GDM1 (cell line): ENCODE measurements around the gene HBG1.

Experiments
- DNase-seq: peaks from one replicate; lab custom pipeline; 2025; lab: John Stamatoyannopoulos, UW

HBG1 gene

DNA sequence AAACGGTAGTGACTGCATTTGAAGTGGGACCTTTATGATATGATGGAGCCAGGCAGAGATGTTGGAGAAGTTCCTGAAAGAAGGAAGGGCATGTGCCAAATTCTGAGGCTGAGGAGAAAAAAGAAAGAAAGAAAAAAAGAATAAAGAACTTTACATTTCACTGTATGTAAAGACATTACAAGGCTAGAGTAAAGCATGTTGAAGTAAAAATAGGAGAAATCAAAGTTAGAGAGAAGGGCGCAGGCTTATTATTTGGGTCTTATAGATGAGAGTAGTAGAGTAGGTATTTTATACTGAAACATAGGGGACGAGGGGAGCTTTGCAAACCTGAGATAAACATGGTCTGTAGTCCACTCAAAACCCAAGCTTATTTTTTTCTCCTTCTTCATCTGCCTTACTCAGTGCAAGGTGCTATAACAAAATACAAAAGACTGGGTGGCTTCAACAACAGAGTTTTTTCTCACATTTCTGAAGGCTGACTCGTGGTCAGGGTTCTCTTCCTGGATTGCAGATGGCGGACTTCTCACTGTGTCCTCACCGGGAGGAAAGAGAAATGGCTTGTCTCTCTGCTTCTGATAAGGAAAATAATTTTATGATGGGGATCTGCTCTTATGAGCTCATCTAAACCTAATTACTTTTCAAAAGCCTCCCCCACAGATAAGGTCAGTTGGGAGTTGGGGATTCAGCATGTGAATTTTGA, 2.7 kb downstream of the HBG1 start:
- no peak for DNase-seq

DNA sequence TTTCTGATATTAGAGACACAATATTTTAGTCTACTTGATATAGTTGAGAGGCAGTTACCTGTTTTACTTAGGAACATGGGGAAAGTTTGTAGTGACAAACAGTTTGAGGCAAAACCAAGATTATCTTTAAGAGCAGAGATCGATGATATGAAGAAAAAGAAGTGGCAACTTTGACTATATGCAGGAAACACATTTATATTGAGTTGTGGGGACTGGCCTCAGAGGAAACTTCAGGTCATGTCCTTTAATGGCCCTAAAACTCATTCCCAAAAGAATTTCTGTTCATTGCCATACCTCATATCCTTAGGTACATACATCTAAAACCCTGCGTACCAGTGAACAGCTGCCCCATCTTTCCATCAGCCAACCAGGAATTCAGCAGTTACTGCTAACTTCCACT, 4.5 kb downstream of the HBG1 start:
- no peak for DNase-seq

DNA sequence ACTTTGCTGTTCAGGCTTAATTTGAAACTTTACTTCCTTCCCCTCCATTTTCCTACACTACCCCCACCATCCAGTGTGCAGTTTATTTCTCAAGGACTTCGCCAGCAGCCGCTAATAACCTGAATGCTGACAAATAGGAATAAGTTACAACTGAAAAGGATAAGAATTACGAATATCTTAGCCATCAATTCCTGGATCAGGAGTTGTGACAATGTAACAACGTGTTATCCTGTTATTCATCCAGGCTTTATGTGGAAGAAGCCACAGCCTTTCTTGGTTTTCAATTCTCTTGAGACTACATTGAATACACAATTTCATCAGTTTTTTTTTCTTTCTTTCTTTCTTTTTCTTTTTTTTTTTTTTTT, 5.9 kb downstream of the HBG1 start:
- DNase-seq: no peak

DNA sequence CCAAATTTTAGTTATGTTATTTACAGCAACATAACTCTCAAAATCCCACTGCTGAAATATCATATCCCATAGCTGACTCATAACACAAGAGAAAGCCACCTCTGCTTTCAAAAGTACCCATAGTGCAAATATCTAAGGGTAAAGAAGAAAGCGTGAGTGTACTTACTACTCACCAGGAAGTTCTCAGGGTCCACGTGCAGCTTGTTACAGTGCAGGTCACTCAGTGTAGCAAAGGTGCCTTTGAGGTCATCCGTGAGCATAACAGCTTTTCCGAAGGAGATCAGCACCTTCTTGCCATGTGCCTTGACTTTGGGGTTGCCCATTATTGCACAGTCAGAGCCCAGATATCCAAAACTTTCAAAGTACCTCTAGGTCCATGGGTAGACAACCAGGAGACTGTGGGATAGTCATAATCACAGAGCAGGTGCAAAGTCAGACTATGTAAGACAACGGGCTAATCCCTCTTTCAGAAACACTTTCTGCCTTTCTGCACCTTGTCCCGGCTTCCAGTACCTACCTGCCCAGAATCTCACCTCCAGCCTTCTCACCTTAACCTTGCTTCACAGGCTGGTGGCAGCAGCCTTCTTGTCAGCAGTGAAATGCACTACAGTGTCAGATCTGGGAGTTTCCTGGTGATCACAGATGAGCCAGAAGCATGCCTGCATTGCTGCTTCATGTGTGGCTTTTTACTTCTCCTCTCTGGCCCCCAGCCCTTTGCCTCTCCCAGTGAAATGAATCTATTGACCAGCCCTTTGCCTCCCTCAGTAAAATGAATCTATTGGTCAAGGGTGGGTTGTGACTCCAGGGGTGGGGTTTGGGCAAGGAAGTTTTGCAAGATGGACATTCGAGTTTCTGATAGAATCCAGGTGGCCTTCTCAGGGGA, 6.5 kb downstream of the HBG1 start:
- DNase-seq: no peak

DNA sequence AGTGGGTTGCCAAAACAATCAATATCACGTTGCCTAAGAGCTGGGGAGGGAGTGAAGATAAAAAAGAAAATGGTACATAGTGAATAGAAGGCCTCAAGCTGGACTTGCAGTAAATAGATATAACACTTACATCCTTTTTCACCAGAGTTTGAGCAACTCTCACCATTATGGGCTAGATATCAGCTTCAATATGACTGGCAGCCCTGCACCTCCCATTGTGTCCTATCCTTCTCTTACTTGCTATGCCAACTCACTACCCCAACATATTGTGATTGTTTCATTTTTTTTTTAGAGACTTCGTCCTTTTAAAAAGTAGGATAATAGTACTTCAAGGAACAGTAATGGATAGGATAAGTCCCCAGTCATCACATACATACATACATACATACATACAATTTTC, 7.4 kb downstream of the HBG1 start:
- no peak for DNase-seq

DNA sequence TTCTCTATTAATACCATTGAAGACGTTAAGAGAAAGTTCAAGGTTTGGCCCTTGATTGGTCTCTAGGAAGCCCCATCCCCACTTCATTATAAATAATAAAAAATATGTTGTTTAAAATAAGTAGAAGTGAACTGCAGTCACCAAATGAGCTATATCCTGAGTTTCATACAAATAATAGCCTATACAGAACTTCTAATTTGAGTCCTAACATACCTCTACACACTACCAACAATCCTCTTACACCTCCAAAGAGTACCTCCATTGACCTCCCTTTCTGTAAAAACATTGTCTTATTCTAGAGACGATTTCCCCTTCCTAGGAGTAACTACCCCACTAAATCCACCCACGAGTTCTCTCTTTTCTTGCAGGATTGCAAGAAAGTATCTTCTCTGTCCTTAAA, 8.2 kb downstream of the HBG1 start:
- DNase-seq: no peak

DNA sequence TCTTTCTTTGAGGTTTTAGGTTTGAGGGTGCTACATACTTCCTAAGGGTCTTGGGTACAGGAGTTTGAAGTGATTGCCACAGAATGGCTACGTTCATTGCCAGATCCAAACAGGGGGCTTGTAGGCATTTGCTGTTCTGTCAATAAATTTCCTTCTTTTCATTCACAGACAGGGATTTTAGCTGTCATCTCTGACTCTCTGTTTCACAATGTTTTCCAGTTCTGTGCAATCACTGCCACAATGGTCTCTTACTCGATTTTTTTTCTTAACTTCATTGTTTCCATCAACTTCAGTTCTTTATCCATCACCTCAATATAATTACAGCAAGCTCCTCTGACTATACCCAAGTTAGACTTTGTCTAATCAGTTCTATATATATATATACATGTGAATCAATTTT, 9.2 kb downstream of the HBG1 start:
- DNase-seq: no peak

DNA sequence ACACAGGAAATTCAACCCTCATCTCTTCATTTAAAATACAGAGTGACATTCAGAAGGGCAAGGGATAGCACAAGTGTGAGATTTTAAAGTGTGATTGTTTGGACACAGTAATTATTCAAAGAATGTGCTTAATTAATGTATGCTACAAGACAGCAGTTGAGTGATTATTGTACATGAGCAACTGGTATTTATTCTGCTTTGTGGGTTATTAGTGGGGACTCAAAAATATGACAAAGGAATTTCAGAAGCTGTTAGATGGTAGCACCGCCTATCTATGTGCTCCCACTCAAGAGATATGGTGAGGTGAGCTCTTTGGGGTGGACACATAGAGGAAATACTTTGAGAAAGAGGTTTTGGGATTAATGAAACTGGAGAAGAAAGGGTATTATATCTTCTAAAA, 9.6 kb downstream of the HBG1 start:
- no peak for DNase-seq

DNA sequence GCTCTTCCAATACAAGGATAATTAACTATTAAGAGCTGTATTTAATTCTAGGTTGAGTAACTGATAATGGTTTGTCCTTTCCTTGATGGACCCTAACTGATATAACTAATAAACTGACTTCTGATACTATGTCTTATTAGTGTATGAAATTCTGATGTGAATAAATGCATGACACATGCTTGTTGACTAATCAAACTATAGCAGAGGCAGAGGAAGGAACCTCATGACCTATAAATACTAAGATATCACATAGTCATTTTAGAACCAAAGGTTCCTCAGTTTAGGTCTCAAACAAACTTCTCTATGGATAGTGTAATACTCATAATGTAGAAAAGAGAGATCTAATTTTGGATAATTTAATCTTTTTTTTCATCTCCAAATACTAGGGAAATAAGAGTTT, 10.6 kb downstream of the HBG1 start:
- no peak for DNase-seq

DNA sequence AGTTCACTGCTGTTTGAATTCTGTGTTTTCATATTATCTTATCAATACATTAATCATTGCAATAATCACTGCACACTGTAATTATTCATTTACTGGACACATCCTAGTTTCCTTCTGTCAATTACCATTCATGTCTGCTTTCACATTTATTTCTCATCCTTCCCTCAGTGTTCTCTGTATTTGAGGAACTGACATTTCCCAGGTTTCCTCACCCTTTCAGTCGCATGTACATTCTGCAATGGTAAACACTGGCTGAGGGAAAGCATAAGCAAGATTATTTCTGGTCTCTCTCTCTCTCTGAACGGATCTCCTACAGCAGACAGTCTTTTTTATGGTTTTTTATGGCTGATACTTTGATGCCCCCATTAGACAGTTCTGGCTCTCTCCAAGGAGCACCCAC, 11.2 kb downstream of the HBG1 start:
- DNase-seq: no peak

DNA sequence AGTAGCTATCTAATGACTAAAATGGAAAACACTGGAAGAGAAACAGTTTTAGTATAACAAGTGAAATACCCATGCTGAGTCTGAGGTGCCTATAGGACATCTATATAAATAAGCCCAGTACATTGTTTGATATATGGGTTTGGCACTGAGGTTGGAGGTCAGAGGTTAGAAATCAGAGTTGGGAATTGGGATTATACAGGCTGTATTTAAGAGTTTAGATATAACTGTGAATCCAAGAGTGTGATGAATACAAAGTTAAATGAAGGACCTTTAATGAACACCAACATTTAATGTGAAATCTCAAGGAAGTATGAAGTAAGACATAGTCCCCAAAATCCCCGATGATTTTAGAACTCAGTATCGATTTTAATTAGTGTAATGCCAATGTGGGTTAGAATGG, 12.2 kb downstream of the HBG1 start:
- DNase-seq: no peak

DNA sequence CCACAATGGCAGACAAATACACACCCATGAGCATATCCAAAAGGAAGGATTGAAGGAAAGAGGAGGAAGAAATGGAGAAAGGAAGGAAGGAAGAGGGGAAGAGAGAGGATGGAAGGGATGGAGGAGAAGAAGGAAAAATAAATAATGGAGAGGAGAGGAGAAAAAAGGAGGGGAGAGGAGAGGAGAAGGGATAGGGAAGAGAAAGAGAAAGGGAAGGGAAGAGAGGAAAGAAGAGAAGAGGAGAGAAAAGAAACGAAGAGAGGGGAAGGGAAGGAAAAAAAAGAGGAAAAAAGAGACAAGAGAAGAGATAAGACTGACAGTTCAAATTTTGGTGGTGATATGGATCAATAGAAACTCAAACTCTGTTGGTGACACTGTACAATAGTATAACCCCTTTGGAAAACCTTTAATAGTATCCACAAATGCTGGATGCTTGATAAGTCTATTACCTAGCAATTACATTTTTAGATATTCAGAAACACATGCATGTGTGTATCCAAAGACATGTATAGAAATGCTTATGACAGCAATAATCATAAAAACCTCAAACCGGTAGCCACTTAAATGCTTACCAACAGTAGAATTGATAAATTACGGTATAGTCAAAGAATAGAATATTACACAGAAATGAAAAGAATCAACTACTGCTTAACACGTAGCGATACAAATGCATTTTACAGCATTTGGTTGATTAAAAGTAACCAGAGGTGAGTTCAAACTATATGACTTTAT, 14.1 kb downstream of the HBG1 start:
- DNase-seq: no peak

DNA sequence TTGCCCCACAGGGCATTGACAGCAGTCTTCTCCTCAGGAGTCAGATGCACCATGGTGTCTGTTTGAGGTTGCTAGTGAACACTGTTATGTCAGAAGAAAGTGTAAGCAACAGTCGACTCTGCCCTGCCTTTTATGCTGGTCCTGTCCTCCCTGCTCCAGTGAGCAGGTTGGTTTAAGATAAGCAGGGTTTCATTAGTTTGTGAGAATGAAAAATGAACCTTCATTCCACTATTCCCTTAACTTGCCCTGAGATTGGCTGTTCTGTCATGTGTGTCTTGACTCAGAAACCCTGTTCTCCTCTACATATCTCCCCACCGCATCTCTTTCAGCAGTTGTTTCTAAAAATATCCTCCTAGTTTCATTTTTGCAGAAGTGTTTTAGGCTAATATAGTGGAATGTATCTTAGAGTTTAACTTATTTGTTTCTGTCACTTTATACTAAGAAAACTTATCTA, 15.2 kb downstream of the HBG1 start, which contains the start of gene HBD:
Gene HBD, minus strand, starts transcription at position 103 of the 454 bp plus-strand sequence. Its CDS starts 50 bp downstream, at position 53.
- DNase-seq: peak; percentile 47

DNA sequence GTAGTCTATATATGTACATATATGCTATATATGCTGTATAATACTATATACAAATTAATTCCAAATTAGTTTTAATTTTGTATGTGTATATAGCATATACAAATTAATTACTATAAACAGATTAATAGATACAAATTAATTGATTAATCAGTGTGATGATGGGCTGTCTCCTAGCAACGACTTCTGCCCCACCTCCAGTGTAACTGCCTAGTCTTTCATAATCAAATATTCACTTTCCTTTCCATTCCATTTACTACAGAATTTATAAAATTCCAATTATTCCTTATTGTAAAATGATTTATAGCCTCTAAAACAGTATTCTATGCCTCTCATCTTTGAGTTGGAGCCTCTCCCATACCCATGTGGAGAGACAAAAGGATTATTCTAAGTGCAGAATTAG, 16.4 kb downstream of the HBG1 start:
- DNase-seq: no peak

DNA sequence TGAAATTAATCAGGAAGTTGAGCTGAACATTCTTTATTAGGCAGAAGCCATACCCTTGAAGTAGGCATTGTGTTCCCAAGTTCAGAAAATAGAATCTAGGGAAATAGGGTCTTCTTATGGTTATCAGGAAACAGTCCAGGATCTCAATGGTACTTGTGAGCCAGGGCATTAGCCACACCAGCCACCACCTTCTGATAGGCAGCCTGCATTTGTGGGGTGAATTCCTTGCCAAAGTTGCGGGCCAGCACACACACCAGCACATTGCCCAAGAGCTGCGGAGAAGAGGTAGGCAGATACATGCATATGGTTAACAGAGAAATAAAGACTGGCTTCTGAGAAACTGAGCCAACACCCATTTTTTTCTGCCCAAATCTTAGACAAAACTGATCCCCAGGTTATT, 16.8 kb downstream of the HBG1 start:
- DNase-seq: no peak

DNA sequence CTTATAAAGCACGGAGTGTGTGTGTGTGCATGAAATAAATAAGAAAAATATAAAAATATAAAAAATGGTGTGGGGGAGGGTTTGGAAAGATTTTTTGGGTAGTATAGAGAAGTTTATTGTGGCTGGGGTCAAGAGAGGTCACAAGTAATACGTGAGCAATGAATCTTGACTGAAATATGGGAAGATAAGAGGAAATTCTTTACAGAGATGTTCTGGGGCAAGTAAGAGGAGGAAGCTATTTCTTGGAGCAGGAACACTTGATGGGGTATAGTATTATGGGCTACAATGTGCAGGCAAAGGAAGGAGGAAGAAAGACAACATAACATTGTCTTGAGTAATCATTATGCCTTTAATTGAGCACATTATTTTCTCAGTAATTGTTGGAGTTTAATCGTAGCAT, 17.5 kb downstream of the HBG1 start:
- no peak for DNase-seq

DNA sequence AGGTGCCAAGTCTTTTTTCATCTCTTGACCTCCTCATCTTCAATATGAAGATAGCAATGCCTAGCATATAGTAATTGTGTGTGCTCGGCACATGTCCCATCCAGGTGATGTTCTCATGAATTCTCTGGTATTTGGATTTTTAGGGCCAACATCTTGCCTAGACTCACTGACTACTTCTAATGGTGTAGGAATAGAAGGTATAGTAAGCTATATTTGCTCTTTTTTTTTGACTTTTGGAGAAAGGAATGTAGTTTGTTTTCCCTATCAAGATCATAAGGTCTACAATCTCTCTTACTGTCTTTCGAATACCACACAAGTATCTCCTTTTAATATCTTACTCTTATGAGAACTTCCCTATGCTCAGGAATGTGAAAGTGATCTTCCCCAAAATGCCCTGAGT, 18.5 kb downstream of the HBG1 start:
- DNase-seq: no peak

DNA sequence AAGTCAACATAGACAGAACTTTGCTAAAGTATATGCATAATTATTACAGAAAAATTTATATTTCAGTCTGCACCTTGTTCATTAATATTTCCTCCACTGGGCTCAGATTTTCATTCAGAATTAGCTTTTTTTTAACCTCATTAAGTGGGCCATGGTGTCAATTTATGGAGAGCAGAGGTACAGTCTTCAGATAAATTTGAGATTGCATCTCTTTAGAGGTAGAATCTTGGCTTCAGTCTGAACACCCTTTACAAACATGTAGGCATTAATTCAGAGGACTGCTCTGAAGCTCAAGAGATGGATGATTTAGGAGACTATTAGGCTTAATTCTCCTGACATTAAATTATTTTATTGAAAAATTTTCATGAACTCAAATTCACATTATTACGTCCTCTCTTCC, 19.4 kb downstream of the HBG1 start:
- DNase-seq: no peak

DNA sequence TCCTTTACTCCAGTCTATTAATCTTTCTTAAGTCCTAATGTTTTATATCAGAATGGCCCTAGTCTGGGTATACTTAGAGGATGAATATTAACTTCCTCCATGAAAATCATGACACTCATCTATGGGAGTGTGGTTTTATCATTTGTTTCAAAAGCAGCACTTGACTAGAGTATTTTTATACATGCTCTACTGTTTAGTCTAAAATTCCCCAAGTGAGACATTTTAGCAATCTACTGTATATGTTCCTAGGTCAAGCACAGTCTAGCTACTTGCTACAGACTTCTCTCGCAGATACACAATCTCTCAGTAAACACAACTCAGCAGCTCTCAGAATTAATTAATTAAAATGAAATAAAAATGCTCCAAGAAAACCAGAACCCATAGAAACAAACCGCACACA, 19.9 kb downstream of the HBG1 start:
- DNase-seq: no peak

DNA sequence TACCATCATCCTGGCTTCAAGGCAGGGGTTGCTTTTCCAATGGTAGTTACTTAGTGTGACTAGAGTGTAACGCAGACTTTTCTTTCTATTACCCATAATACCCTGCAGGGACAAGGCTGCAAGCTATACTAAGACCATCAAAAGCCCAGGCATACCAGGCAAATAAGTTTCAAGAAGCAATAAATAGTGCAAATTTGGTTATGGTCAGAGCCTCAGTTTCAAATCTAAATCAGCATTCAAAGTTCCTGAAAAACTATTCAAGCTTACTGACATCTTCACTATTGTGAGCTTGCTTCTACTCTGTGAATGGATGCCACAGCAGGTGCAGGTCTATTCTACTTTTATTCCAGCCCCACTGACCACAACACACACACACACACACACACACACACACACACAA, 20.3 kb downstream of the HBG1 start:
- DNase-seq: no peak

DNA sequence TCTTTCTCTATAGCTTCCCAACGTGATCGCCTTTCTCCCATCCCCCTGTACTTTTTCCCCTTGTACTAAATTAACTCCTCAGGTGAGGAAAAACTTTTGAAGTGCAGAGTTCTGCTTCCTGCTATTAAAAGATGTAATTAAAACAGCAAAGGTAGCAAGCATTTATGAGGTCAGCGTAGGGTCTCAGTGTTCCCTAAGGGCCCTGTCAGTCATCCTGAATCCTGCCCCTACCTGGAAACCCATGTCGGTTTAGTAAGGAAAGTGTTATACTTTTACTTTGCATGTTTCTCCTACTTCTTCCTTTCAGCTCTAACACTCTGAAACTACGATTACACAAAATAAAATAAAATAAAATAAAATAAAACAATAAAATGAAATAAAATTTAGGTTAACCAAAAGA, 21.5 kb downstream of the HBG1 start:
- DNase-seq: no peak

DNA sequence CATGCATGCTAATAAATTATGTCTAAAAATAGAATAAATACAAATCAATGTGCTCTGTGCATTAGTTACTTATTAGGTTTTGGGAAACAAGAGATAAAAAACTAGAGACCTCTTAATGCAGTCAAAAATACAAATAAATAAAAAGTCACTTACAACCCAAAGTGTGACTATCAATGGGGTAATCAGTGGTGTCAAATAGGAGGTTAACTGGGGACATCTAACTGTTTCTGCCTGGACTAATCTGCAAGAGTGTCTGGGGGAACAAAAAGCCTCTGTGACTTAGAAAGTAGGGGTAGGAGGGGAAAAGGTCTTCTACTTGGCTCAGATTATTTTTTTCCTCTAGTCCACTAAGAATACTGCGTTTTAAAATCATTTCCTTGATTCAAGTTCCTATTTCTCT, 22.0 kb downstream of the HBG1 start:
- DNase-seq: no peak
